HG02885 (cell line): Measurements from ENCODE around the gene FTCD.
"Not testable (repeated sequence)": the region's sequence is repeated elsewhere in the genome, so short reads cannot be mapped to it uniquely, and the experiment has no call there.

ENCODE experiments used
- ATAC-seq: cut with Tn5 transposase; IDR thresholded peaks from one replicate; pipeline ENCODE4 v1.9.1; 2021; ENCODE audit warnings: mild to moderate bottlenecking; ENCODE audit not compliant: unreplicated experiment, poor library complexity

FTCD gene

DNA sequence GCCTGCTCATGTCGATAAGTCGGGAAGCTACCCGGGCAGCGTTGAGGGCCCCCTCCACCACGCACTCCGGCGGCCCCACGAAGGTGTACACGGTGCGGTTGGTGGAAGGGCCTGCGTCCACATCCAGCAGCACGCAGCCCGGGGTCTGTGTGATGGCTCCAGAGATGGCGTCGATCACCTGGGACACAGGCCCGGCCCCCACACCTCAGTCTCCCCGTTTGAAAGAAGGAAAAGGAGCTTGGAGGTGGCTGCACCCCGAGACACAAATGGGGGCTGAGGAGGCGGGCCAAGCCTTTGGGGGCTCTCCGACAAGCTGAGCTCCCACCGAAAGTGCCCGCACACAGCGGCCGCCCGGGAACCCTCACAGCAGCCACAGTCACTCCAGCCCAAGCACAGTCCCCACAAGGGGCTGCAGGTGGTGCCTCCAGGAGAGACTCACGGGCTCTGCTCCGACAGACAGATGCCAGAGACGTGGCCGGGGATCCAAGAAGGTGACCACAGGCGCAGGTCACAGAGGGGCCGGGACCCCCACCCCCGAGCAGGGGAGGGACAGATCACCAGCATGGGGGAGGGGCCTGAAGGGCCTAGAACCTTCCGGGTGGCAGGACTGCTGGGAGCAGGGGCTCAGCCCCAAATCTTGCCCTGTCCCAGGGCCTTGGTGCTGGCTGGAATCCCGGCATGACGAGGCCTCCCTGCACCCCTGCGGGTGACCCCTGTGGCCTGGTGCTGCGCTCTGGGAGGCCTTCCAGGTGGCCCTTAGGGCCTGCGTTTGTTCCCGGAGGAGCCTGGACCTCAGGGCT lies 1.0 kb downstream of the FTCD start:
- no peak for ATAC-seq

DNA sequence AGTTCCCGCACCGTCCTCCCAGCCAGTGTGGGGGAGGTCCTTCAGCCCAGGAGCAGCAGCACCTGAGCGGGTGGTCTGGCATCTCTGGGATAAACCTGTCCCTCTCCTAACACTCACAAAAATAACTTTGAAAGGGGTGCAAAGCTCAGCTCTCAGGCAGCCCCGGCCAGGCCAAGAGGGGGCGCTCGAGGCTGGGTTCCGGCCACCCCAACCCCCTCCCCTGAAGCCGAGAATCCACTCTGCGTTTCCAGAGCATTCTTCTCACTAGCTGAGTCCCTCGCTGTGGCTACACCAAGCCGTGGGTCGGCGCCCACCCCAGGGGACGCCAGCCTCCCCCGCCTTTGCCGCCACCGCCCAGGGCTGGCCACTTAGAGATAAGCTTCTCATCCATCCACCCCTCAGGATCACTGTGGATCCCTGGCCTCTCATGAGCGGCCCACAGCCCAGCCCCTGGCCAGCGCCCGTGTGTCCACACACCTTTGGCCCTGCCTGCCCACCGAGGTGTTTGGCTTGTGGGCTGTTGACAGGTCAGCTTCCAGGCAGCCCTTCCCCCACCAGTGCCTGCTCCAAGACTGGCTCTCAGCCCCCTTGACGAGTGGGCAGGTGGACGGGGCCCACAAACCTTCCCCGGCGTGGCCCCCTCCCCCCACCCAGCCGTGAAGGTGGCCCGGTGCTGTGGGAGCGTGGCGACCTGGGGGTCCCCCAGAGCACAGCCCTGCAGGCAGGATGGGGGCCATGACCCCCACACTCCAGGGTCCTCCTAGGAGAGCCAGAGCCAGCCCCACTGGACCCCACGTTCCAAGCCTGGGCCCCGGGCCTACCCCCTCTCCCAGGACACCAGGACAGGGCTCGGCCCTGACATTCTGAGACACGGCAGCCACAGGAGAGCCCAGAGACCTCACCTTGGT lies 1.9 kb downstream of the FTCD start:
- ATAC-seq = no peak

DNA sequence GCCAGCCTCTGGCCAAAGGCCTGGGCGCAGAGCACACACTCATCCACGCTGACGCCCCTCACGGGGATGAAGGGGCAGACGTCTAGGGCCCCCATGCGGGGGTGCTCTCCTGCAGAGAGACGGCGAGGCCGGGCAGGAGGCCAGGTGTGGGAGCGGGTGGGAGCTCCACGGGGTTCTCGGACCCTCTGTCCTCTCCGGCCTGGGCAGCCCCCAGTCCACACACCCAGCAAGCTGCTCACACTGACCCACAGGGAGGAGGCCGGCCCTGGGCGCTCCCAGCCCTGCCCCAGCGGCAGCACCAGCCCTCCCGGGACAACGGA lies 2.5 kb downstream of the FTCD start:
- ATAC-seq = no peak

DNA sequence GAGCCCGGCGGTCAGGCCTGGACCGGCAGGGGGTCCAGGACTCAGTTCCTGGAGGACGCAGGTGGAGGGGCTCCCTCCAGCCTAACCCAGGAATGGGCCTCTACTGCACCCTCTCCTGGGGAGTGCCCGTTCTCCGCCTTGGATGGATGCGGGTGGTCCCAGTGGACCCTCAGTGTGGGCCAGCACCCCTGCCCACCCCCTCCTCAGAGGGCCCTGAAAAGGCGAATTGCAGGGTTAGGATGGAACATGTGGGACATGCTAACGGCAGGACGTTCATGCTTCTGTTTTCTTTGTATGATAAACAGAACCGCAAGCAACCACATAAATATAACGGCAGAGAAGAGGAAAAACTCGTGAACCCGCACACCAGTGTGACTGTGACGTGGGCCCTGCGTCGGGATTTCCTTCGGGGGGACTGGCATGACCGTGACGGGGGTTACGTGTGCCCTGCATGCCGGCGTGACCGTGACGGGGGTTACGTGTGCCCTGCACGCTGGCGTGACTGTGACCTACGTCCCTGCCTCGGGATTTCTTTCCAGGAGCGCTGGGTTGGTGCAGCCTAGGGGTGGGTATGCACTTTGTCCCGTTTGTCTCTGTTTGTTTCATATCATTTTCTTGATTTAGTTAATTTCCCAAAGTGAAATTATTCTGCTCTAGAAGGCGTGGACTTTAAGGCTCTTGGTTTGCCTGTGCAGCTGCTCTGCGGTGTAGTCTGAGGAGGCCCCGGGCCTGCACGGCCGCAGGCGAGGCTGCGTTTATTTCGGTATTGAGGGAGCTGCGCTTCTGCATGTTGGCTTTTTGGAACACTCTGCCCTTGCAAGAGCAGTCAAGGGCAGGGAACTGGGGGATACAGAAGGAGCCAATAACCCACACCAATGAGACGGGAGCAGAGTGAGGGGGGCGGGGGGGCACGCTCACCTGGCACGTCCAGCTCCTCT lies 3.1 kb downstream of the FTCD start:
- no peak for ATAC-seq

DNA sequence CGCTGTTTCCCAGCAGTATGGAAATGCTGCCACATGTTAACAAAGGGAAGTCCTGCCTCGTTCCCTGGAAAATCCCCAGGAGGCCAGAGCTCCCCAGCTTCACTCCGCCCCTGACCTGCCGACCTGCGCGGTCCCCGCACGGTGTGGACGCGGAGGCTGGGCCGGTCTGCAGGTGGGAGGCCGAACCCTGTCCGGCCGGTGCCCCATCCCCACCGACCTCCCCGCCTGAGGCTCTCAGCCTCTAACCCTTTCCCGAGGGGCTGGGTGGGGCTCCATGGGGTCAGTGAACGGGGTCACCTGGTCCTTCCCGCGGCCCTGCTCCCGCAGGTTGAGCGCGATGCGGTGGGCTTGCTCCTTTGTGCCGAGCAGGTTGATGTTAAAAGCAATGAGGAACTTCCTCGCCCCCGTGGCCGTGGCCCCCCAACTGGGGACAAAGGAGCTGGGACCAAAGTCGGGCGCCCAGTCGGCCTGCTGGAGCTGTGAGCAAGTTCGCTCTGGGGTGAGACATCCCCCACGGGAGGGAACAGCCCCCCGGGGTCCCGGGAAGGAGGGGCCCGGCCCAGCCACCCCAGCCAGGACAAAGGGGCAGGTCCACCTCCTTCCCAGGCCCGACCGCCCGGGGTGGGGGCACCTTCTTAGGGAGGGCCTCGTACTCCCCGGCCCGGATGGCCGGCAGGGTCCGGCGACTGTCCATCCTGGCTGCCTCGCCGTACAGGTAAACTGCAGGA lies 4.0 kb downstream of the FTCD start:
- ATAC-seq = no peak

DNA sequence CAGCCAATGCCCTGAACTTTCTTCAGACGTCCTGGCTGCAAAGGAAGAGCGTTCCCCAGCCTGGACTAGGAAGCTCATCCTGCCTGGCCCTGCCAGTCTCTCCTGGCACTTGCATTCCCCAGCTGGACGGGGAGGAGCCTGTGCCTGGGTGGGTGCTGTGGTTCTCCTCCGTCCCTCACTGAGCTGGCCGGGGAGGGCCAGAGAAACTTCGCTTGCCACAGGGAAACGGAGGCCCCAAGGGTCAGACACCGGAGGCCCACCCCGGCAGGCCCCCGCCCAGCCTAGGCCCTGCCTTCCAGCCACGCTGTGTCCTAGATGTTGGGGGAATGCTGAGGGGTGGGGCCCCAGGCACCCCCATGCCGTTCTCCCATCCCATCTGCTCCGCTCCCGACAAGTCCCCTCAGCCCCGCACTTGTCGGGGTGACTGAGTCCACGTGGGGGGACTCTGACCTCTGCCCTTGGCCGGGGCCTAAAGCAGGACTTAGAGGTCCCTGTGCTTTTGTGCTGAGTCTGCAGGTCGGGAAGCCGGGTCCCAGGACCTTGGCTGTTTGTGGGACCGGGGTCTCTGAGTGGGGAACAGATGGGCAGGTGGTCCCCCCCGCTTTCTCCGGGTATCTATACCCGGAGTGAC lies 4.8 kb downstream of the FTCD start:
- no peak for ATAC-seq

DNA sequence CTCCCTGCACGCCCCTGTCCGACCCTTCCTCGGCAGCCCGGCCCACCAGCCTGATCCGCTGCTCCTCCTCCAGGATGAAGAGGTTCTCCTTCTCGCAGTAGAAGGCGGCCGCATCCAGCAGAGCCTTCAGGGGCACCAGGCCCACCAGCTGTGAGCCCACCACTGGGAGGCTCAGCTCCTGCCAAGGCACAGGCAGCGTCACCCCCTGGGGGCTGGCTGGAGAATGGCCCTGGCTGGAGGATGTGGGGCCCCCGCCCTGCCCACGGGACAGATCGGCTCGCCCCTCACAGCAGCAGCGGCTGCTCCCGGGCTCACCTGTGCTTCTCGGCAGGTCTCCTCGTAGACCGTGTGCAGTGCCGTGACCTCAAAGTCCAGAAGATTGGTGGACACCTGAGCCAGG lies 5.3 kb downstream of the FTCD start:
- ATAC-seq = no peak

DNA sequence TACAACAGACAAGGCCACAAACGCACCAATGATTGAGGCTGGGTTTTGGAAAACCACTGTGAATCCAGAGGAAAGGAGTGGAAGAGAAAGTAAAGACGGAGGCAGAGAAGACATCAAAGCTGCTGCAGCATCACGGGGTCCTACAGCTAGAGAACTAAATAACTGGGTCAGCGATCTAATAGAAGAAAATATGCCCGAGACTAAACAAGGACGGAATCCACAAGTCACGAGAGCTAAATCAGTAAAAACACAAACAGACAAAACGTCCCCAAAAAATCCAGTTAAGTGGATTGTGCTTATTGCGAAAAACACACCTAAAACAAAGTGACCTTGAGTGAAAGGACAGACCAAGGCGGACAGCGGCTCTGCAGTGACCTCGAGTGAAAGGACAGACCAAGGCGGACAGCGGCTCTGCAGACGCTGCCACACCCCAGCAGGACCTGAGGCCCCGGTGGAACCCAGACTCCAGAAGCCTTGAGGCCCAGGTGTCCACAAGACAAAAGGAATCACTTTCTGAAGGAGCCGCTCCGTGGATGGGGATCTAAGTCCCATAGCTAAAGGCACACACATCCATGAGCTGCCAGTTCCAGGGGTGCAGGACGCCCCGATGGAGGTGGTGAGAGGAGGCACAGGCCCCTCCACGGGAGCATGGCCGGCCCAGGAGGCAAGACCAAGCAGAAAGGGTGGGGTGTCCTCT lies 6.0 kb downstream of the FTCD start:
- ATAC-seq = no peak

DNA sequence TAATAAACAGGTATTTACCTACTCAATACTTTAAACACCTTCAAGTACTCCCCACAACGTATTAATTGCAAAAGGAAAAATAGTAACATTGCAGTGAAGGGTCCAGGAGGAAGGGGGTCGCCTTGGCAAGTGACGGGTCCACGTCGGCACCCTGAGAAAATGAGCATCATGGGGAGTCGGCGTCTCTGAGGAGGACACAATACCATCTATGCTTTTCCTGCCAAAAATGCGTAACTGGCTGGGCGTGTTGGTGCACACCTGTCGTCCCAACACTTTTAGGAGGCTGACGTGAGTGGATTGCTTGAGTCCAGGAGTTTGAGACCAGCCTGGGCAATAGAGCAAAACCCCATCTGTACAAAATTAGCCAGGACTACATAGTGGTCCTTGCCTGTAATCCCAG lies 7.3 kb downstream of the FTCD start:
- ATAC-seq = no peak

DNA sequence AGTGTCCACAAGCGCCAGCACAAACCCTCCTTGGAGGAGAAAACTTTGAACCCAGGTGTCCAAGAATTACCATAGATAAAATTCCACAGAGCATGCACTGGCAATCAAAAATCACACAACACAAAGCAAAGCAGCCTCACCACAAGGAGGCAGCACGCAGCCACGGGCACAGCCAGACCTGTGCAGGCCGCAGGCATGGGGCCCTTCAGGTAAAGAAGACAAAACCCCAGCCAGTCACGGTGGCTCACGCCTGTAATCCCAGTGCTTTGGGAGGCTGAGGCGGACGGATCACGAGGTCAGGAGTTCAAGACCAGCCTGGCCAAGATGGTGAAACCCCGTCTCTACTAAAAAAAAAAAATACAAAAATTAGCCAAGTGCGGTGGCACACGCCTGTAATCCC lies 8.0 kb downstream of the FTCD start:
- not testable (repeated sequence) for ATAC-seq

DNA sequence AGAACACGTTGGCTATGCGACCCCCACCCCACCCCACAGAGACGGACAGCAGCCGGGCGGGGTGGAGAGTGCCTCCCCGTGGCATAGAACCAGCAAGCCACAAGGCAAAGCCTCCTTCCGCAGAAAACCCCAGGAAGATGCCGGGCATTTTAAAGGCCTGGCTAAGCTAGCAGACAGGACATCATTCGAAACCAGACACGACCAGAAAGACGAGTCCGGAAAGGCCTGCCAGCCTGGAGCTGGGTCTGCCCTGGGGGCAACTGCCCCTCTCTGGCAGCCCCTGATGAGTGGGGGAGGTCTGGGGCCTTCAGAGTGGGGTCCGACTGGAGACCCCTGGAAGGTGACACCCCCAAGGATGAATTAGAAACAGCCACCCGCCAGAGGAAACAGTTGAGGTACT lies 8.5 kb downstream of the FTCD start:
- ATAC-seq = no peak

DNA sequence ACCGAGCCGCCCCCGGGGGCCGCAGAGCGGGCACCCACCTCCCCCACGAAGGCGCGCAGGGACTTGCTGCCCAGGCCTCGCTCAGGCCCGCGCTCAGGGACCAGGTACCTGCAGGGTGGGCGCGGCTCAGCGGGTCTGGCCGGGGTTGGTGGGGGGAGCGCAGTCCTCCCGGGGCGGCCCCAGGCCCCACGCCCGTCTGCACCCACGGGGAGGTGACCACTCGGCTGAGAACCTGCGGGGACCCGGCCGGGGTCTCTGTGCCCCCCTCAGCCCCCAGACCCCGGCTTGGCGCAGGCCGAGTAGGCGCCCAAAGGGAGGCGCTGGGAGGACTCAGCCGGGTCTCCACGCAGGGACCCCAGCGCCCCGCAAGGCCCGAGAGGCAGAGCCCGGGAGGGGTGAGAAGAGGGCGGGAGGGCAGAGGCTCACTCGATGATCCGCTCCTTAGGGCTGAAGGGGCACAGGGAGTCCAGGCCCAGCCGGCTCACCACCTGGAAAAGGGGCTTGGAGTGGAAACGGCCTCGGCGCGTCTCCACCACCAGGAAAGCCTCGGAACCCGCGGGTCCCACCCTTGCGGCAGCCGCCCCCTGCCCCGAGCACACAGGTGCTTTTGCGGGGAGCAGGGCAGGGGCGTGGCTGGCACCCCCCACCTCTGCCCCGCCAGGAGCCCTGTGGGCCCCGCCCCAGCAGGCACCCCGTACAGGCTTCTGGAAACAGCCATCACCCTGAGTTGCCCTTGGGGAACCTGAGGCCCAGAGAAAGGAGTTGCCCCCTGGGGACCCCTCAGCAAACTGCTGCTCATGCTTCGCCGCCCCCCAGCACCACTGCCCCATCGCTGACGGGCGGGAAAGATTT lies 9.3 kb downstream of the FTCD start:
- ATAC-seq = no peak

DNA sequence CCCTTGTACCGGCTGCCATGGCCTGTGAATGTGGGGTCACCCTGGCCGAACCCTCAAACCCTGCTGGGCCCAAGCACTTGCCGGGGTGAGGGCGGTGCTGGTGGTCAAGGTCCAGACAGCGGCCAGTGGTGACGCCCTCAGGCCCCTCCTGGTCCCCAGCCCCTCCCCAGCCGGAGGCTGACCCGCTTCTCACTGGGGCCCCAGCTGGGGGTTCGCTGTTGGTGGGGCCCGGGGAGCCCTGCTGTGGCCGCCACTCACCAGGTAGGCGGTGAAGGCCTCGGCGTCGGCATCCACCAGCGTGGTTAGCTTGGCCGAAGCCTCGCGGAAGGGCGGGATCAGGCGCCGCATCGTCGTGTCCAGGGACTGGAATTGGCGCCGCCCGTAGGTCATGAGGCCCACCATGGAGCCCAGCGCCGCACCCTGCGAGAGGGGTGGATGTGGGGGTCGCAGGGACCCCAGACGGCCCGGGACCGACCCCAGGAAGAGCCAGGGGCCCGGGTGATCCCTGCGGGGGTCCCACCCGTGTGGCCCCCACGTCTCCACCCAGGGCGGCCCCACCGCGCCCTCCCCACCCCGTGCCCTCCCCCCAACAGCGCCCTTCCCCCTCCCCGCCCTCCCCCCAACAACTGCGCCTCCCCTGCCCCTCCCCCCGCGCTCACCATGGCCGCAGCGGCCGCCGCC lies 10.1 kb downstream of the FTCD start:
- no peak for ATAC-seq

DNA sequence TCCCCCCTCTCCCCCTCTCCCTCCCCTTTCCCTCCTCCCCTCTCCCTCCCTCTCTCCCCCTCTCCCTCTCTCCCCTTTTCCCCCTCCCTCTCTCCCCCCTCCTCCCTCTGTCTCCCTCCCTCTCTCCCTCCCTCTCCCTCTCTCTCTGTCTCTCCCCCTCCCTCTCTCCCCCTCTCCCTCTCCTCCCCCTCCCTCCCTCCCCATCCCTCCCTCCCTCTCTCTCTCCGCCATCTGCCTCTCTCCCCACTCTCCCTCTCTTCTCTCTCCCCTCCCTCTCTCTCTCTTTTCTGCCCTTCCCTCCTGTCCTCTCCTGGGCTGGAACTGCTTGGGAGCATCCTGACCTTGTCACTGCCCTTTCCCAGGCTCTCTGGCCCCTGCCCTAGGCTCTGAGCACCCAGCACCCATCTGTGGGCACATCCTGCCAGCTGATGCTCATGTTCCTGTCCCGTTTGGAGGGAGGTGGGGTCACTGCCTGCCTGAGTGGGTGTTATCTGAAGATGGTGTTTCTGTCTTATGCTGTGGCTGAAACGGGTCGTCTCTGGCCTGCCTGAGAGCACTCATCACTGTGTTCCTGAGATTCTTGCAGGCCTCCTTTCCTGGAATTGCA lies 10.8 kb downstream of the FTCD start:
- no peak for ATAC-seq

DNA sequence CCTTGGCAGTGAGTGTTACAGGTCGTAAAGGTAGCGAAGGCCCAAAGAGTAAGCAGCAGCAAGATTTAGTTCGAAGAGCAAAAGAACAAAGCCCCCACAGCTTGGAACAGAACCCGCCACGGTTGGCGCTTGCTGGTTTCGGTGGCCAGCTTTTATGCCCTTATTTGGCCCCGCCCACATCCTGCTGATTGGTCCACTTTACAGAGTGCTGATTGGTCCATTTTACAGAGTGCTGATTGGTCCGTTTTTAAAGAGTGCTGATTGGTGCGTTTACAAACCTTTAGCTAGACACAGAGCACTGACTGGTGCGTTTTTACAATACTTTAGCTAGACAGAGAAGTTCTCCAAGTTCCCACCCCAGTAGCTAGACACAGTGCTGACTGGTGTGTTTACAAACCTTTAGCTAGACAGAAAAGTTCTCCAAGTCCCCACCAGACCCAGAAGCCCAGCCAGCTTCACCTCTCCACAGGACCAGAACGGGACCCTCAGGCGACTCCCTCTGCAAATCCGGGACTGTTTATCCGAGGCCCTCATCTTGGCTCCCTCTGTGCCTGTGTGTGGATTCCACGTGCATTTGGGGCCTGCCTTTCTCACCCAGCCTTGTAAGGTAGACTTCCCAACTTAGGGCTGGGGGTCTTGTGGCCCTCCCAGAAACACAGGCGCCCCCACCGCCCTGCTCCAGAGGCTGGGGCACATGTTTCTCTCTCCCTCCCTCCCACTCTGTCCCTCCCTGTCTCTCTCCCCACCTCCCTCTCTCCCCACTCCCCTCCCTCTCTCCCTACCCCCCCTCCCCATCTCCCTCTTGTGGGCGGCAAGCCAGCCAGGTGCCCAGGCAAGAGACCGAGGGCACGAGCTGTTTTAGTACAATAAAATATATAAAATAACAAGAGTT lies 12.6 kb downstream of the FTCD start:
- ATAC-seq = no peak
